Middle frontal gyrus (tissue), 1 donor: Measurements from ENCODE around the gene CCSAP.
"Not testable (repeated sequence)": the region's sequence is repeated elsewhere in the genome, so short reads cannot be mapped to it uniquely, and the experiment has no call there.

ENCODE experiments used
- DNase-seq: peaks from one replicate; pipeline ENCODE4 v3.0.0-alpha.2; 2015; ENCODE audit warnings: low spot score; ENCODE audit errors: extremely low spot score

Gene CCSAP

DNA sequence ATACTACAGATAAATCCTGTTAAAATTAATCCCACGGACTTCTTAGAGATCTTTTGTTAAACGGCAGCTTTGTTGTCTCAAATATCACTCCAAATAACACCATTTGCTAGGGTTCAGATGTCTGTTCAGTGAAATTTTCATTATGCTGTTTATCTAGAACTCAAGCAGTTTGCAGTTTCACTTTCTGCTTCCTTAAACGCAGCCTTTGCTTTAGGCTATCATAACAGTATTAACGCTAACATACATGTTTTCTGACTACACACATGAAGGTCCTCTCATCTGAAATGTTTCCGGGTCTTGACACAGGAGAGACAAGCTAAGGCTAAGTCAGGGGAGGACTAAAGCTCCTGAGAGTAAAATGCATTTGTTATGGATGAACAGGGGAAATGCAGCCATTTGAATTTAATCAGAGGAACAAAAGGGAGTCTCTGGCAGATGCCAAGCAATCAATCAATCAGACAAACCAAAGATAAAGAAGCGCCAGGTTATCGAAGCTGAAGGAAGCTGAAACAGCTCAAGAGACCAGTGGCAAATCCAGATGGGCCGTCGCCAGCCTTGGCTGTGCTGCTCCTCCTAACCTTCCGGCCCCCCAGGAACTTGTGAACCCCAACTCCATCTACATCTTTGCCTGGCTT, 16.9 kb downstream of the CCSAP start:
- DNase-seq: no peak

DNA sequence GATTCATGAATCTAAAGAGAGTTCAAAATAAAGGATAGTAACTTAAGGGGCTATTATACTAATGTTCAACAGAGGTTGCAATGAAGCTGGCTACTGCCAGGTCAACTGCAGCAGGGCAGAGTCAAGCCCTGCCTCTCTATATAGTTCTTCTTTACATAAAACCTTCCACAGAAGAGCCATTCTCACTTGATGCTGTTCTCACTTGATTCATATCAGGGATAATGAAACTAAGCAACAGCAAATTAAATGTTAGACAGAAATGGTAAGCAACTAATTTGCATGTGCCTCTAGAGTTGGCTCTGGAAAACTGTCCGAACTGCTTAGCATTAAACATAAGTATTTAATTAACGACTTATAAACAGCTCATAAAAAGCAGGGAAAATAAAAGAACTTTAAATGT, 17.4 kb downstream of the CCSAP start:
- DNase-seq: no peak

DNA sequence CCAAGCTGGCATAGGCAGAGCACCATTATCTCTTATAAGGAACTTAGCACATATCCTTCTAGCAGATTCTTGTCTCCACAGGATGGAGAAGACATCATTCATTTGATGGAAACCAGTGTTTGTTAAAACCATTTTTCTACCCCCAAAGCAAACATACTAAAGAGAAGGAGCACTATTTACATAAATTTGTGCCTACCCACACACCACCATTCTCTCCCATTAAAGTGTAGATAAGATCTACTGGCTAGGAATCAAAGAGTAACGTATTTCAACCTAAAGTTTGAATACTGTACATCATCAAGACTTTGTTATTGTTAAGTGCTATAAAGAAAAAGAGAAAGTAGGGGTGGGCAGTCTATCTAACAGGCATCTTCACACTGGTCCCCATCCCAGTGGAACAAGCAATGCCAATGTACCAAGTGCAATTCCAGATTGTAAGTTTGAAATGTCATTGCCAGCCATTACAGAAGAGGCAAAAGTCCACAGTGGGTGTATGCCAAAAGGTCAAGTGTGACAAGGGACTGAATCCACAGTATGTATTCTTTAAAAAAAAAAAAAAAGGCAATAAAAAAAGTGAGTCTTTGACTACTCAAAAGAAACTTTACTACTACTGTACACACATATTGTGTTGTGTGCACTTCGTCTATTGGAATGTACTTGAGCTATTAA, 18.8 kb downstream of the CCSAP start:
- DNase-seq: no peak

DNA sequence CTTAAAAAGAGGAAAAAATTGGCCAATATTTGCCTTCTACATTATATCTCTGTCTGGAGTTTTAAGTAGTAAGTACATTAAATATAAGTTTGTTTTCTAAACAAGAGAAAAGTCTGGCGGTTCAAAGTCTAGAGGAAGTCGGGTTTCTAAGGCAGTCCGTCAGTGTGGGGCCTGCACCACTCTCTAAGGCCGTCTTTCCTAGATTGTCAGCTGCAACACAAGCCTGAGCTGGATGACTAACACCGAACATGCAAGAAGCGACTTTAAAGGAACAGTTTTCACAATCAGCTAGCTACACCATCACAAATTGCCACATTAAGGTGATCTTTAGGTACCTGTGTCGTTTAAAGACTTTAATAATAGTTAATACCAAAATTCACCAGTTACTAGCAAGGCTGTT, 19.6 kb downstream of the CCSAP start:
- DNase-seq: no peak

DNA sequence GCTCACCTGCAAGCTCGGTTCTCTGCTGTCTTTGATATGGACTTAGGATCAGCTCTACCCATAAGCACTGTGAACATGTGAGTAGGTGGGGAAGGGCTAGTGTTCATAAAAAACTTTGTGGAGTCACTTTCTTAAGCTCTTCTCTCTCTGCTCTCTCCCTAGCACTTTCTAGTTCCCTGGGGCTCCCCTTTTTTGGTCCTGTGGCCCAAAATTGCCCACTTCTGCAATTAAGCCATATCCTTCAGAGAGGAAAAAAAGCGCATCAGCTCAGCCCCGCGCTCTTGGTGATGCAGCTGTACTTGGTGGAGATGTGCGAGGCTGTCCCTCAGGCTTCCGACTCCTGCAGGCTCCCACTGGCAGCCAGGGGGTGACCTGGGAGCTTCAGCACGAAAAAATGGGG, 23.4 kb downstream of the CCSAP start:
- DNase-seq: no peak

DNA sequence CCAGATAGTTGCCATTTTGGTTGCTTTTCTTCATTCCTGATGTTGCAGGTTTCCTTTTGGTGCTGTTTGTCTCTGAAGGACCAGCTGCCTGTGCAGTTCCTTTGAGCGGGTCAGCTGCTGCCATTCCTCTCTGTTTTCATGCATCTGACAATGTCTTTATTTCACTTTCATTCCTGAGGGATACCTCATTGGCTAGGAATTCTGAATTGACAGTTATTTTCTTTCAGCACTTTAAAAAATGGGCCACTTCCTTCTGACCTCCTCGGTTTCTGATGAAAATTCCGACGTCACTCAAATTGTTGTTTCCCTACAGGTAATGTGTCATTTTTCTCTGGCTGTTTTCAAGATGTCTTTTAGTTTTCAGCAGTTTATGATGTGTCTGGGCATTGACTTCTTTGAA, 24.8 kb downstream of the CCSAP start:
- DNase-seq: no peak

DNA sequence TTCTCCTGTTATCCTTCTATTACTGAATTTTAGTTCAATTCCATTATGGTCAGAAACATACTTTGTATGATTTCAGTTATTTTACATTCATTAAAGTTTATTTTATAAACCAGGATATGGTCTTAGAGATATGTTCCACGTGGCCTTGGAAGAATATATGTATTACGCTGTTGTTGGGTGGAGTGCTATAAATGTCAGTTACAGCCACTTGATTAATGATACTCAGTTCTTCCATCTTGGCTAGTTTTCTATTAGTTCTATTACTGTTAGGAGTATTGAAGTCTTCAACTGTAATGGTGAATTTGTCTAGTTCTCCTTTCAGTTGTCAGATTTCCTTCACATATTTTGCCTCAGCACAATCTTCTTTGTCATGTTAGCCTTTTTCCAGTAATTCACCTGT, 26.7 kb downstream of the CCSAP start:
- DNase-seq: no peak

DNA sequence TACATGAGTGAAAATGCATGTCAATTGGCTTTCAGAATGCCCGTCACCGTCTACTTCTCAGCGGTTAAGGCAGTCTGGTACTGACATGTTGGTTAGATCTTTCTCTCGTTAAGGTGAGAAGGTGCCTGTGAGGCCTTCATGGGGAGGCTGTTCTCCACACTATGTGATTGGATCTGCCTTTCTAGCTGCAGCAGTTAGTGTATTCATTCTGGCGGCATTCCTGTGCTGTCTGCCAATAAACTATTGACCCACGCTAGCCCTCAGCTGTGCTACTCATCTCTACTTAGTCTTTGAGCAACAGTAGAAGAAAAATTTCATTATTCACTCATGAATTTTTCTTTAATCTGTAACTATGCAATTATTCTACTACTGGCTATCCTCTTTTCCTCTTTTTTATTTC, 32.0 kb downstream of the CCSAP start:
- DNase-seq: no peak

DNA sequence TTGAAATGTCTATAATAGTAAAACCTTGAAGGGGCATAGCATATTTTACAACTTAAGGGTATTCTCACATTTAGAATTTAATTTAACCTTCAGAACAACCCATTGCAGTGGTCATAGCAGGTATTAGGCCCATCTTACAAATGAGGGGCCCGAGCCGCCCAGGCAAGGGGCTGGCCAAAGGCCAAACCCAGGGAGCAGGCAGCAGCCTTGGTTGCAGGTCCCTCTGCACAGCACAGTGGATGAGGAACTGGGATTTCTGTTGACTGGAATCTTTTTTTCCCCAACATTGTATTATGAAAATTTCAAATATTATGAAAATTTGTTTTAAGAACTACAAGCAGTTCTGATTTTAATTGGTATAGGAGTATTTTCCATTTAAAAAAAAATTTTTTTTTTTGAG, 33.2 kb downstream of the CCSAP start:
- no peak for DNase-seq

DNA sequence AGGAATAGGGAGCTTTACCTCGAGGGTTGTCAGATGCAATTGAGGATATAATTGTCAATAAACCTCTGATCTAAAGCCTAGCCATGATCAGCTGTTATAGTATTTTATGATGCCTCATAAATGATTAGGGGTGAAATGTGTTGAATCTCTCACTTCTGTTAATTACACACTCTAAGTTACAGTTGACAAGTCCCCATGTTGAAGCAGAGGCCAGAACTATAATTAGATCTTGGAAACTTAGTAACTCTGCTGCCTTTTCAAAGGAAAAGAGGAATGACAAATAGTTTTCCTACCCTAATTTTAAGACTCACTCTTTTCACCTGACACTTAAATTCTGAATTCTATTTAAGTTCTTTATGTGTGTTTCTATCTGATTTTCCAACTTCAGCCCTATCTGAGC, 33.8 kb downstream of the CCSAP start:
- no peak for DNase-seq

DNA sequence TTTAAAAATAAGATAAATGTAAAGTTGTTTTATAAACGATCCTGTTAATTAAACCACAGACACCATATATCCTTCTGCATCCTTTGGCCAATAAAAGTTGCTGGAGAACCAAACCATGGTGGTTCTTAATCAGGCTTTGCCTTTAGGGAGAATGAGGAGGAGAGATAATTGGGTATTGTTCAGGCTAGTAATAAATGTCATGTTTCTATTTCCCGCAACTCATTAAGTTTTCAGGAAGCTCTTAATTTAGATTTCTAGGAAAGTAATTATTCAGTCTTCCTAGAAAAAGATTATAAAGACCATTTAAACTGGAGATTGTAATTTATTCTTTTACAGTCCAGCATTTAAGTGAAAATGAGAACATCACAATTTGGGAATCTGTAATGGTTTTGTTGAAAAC, 37.5 kb downstream of the CCSAP start:
- DNase-seq: no peak

DNA sequence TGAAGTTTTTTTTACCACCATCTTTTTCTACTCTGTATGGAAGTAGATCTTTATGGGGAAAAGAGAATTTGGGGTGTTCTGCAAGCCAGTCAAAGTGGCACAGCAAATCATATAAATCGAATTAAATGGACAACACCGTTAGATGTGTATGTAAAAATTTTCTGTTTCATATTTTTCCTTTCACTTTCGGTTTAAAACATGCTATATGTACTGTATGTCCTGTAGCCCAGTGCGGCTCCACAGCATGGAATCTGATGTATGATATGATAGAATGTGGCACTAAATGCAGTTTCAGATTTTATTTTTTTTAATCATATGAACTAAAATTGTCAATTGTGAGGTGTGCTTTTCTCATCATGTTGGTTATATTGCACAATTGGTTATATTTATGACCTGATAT, 39.0 kb downstream of the CCSAP start:
- DNase-seq: no peak

DNA sequence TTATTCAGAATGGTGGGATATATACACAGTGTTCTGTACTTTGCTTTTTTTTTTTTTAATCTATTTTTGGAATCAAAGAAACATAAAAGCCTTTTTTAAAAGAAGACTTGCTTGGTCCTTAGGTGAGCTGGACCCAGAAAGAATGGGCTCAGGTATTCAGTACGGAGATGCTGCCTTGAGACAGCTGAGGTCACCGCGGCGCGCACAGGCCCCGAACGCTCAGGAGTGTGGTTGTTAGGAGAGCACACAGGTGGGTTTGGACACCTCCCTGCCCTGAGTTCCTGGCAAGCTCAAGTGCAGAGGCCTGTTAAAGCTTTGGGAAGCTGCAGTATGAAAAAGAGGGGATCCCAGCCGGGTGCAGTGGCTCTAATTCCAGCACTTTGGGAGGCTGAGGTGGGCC, 40.1 kb downstream of the CCSAP start:
- DNase-seq: no peak

DNA sequence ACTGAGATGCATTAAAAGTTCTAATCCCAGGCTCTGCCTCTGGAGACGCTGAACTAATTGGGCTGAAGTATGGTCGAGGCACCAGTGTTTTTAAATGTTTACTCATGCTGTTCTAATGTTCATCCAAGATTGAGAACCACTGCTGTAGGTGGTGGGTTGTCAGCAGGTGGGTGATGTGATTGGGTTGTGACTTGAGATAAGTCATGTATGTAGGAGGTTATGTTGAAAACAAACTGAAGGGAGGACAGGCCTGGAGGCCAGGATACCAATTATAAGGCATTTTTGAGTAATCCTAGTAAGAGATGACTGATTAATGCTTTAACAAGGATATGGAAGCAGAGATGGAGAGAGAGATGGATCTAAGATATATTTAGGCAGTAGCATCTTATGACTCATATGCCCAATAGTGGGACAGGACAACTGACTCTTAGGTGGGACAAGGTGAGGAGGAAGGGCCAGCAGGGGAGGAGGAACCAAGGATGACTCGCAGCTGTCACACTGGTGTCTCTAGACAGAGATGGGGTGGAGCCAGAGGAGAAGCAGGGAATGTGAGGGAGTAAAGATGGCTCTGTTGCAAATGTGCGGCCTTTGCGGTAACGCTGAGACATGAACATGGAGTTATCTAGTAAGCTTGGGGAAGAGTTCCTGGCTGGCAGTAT, 42.6 kb downstream of the CCSAP start:
- no peak for DNase-seq

DNA sequence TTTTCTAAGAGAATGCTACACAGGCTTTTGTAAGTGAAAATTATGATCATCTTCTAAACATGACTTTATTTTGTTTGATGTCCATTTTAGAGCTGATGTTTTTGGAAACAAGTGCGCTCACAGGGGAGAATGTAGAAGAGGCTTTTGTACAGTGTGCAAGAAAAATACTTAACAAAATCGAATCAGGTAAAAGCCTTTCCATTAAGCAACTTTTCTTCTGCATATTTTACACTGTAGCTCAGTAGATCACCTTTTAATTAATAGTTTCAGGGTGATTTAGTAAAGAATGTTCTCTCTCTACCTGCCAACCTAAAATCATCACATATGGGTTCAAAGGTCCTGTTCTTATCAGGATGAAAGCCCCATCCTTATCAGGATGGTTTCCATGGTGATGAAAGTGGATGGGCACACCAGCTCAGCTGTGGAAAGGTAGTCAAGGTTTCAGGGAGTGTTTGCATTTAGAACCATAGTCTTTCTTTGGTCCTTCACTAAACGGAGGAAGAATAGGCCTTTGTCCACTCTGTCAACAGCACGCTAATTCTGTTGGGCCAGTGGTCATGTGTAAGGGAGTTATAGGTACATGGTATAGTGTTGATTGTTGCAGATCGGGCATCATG, 43.9 kb downstream of the CCSAP start:
- no peak for DNase-seq

DNA sequence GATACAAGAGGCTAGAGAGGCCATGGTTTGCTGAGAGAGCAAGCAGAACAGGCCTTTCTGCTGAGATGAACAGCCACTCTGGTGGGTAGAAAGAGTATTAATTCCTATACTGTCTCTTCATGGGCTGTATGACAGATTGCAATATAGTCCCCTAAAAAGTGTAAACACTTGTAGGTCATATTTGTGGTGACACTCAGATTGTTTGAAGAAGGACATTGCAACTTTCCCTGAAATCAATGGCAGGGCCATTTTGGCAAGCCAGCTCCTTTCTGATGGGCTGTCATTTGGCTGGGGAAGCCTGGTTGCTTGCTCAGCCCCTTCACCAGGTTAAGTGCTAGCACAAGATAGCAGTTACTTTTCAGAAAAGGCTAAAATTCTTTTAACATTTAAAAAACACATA, 44.4 kb downstream of the CCSAP start:
- no peak for DNase-seq

DNA sequence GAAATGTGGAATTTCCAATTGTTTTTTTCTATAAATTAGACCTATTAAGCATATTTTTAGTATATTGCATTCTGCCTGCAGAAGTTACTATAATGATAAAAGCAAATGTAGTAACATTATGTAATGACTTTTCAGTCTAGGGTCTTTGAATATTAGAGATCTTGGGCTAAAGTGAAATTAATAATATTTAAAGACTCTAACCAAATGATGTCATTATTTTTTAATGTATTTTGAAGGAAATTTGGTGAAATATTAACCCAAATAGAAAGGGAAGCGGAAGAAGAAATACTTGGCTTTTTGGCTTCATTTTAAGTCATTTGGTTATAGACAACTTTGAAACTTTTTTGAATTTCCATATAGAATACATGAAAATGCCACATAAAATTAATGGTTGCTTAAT, 45.1 kb downstream of the CCSAP start:
- no peak for DNase-seq

DNA sequence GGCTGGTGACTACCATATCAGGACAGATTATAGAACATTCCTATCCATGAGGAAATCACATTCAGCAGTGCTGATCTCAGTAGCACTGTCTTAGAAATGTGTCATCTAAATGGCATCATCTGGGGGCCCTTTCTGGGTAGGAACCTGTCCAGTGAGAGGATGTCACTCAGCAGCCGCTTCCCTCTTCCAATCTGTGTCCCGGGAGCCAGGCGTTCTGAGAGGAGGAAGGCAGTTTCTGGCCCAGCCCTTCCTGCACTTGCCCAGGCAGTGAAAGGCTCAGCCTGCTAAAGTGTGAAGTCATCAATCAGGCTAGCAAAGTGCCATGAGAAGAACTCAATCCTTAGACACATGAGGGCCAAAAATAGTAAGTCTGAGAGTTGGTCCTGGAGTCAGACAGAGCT, 46.3 kb downstream of the CCSAP start:
- DNase-seq: no peak

DNA sequence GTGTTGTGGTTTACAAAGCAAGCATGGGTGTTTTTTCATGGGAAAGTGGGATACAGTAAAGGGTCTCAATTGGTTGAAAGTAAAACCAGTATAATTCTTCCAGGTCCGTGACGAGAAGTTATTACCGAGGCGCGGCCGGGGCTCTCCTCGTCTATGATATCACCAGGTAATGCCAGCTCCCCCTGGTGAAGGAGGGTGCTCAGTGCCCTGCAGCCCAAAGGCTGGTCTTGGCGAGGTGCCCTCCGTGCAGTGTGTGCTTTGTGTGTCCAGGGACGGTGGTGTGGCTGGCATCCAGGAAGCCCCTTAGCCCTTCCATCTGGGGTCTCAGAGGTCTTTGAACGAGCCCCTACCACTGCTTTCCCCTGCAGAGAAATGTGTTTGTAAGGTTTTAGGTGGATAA, 47.1 kb downstream of the CCSAP start:
- DNase-seq: no peak

DNA sequence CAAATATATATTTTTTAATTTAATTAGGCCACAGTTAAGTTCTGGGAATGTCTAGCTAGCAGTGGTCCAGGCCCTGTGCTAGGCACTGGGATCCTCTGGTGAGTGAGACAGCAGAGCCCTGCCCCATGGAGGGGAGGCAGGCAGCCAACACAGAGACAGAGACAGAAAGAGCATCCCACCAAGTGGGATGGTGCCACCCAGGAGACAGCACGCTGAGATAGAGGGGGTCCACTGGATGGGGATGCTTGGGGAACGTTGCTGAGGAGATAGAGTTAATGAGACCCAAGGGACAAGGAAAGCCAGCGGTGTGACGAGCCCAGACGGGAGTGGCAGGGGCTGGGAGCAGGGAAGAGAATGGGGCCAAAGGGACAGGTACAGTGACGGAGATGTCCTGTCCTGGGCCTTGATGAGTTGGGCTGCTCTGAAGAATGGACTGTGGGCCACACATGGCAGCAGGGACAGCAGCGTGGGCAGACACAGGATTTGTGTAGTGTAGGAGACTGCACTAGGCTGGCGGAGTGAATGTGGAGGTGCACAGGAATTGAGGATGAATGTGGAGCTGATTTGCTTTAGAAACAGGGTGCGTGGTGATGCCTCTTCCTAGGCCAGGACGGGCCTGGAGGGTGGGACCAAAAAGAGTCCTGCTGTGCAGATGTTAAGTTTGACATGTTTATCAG, 49.2 kb downstream of the CCSAP start:
- no peak for DNase-seq

DNA sequence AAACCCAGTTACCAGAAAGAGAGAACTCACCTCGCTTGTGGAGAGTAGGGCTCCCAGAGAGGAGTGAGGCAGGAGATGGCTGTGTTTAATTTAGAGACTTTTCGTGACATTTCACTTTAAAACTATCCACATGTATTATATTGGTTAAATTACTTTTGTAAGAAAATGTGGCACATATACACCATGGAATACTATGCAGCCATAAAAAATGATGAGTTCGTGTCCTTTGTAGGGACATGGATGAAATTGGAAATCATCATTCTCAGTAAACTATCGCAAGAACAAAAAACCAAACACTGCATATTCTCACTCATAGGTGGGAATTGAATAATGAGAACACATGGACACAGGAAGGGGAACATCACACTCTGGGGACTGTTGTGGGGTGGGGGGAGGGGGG, 51.2 kb downstream of the CCSAP start:
- DNase-seq: not testable (repeated sequence)

DNA sequence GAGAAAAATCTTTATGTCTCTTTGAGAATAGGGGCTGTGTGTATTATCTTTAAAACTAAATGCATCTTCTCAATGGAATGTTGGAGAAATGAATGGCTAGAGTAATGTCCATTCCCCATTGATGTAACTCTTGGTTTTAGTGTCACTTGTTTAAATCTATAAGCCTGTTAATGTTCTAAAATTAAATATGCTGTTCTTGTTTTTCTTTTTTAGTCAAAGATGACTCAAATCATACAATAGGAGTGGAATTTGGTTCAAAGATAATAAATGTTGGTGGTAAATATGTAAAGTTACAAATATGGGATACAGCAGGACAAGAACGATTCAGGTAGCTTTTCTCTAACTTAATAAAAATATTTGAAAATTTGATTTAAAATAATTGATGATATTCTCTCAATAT, 54.3 kb downstream of the CCSAP start:
- no peak for DNase-seq
